GM23338 (cell line): ENCODE data around the gene CAMTA1.

Experiments used
- CREB1 ChIP-seq: fragments of 250-450 bp; sonication (Bioruptor Pico); IDR thresholded peaks from 2 replicates; pipeline ENCODE4 v1.5.0; 2020; ENCODE audit warnings: low read depth, mild to moderate bottlenecking, moderate library complexity
- EZH2 ChIP-seq: fragments of 200-600 bp; sonication (generic); IDR thresholded peaks from one replicate; pipeline ENCODE4 v1.8.0; 2017; ENCODE audit warnings: antibody characterized with exemption, mild to moderate bottlenecking, low read depth; ENCODE audit not compliant: unreplicated experiment
- POLR2AphosphoS5 ChIP-seq: IDR thresholded peaks from 2 replicates; pipeline ENCODE4 v1.6.1; 2016; ENCODE audit warnings: antibody characterized with exemption, low read depth
- TF ChIP-seq, protein P1 (sequence below), 2 experiments: fragments of 200-600 bp in 1 of 2; sonication (generic) in 1 of 2; conservative IDR thresholded peaks; 2 replicates each; pipeline versions ENCODE4 v1.5.1 to v1.6.1; 2016 to 2017; ENCODE audit warnings: antibody characterized with exemption in 2 of 2, low read depth in 2 of 2, mild to moderate bottlenecking in 2 of 2, moderate library complexity in 1 of 2
- TF ChIP-seq, protein P2 (sequence below): IDR thresholded peaks from one replicate; pipeline ENCODE4 v1.6.1; 2018; ENCODE audit warnings: antibody characterized with exemption; ENCODE audit not compliant: unreplicated experiment

GRCh38 chr1:7588457-7588827 lies 803.2 kb downstream of the CAMTA1 start:
- TF ChIP-seq, protein P1, sequence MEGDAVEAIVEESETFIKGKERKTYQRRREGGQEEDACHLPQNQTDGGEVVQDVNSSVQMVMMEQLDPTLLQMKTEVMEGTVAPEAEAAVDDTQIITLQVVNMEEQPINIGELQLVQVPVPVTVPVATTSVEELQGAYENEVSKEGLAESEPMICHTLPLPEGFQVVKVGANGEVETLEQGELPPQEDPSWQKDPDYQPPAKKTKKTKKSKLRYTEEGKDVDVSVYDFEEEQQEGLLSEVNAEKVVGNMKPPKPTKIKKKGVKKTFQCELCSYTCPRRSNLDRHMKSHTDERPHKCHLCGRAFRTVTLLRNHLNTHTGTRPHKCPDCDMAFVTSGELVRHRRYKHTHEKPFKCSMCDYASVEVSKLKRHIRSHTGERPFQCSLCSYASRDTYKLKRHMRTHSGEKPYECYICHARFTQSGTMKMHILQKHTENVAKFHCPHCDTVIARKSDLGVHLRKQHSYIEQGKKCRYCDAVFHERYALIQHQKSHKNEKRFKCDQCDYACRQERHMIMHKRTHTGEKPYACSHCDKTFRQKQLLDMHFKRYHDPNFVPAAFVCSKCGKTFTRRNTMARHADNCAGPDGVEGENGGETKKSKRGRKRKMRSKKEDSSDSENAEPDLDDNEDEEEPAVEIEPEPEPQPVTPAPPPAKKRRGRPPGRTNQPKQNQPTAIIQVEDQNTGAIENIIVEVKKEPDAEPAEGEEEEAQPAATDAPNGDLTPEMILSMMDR (conservative IDR thresholded peaks at IDR 0.05; ENCODE audit: low read depth in 2 of 2): no peak
- TF ChIP-seq EZH2 (no peak), POLR2AphosphoS5 (no peak), CREB1 (CRISPR knock-in tag) (no peak)
- TF ChIP-seq, protein P2, sequence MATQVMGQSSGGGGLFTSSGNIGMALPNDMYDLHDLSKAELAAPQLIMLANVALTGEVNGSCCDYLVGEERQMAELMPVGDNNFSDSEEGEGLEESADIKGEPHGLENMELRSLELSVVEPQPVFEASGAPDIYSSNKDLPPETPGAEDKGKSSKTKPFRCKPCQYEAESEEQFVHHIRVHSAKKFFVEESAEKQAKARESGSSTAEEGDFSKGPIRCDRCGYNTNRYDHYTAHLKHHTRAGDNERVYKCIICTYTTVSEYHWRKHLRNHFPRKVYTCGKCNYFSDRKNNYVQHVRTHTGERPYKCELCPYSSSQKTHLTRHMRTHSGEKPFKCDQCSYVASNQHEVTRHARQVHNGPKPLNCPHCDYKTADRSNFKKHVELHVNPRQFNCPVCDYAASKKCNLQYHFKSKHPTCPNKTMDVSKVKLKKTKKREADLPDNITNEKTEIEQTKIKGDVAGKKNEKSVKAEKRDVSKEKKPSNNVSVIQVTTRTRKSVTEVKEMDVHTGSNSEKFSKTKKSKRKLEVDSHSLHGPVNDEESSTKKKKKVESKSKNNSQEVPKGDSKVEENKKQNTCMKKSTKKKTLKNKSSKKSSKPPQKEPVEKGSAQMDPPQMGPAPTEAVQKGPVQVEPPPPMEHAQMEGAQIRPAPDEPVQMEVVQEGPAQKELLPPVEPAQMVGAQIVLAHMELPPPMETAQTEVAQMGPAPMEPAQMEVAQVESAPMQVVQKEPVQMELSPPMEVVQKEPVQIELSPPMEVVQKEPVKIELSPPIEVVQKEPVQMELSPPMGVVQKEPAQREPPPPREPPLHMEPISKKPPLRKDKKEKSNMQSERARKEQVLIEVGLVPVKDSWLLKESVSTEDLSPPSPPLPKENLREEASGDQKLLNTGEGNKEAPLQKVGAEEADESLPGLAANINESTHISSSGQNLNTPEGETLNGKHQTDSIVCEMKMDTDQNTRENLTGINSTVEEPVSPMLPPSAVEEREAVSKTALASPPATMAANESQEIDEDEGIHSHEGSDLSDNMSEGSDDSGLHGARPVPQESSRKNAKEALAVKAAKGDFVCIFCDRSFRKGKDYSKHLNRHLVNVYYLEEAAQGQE: no peak
